ENCODE results near the gene CFAP157. TPM values are rescaled to one million over a fixed set of nuclear protein-coding genes. Genes with fewer than 3 reads are reported as not detected.

CFAP157 gene
- total RNA-seq, 1 experiment from 2014 or later = 0.87 TPM

DNA sequence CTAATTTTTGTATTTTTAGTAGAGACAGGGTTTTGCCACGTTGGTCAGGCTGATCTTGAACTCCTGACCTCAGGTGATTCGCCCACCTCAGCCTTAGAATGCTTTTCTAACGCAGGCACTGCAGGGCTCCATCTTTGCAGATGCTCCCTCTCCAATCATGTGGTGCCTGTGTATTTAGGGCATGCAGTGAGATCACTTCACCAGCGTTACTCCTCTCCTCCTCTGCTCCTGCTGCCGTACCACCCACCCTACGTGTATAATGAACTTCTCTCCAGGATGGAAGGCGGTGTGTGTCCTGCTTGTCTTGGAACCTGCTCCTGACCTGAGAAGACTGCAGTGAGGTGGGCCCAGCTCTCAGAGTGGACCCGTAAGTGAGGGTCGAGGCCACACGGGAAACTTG, 13.6 kb upstream of the CFAP157 start:
- Mint-ChIP-seq H3K4me3 (ENCODE audit: low read depth, unreplicated experiment) (no peak overlapping the region), H3K4me1 (ENCODE audit: low read depth, unreplicated experiment) (peaks cover 9% of the 10 kb centered on the region), H3K27me3 (ENCODE audit: unreplicated experiment) (no peaks in the 10 kb centered on the region), H3K36me3 (ENCODE audit: insufficient read depth, unreplicated experiment) (no peaks in the 10 kb centered on the region), H3K27ac (ENCODE audit: unreplicated experiment) (no peak overlapping the region), H3K9me3 (ENCODE audit: low read depth, unreplicated experiment) (no peaks in the 10 kb centered on the region)
- CTCF ChIA-PET = interaction anchor here (0.7 kb wide), 1 partner anchor 11 kb away, joined by 8 read pairs; no protein-coding TSS in a partner anchor
- no peak for DNase-seq
- intact Hi-C loops (cut with micrococcal nuclease; ENCODE audit: unreplicated experiment) = no loop called here
- no TSS peak for BruUV-seq (replicated peaks)
- TF ChIP-seq CTCF (IDR thresholded peaks at IDR 0.05; ENCODE audit: unreplicated experiment) = no peak

- Mint-ChIP-seq H3K27me3 (ENCODE audit: unreplicated experiment) (no peaks in the 10 kb centered on the region), H3K36me3 (ENCODE audit: insufficient read depth, unreplicated experiment) (peaks cover under 1% of the 10 kb centered on the region), H3K27ac (ENCODE audit: unreplicated experiment) (no peak overlapping the region), H3K4me3 (ENCODE audit: low read depth, unreplicated experiment) (no peak overlapping the region), H3K4me1 (ENCODE audit: low read depth, unreplicated experiment) (peaks cover 9% of the 10 kb centered on the region), H3K9me3 (ENCODE audit: low read depth, unreplicated experiment) (no peaks in the 10 kb centered on the region)
- DNase-seq = no peak
- CTCF ChIA-PET = no interaction called here
- no TSS peak for BruUV-seq (replicated peaks)
- intact Hi-C loops (cut with micrococcal nuclease; ENCODE audit: unreplicated experiment) = no loop called here
- no peak for TF ChIP-seq CTCF (IDR thresholded peaks at IDR 0.05; ENCODE audit: unreplicated experiment)
Observed at GRCh38 chr9:127693697-127694096, 13.1 kb upstream of the CFAP157 start.

- Mint-ChIP-seq H3K27me3 (ENCODE audit: unreplicated experiment) (no peaks in the 10 kb centered on the region), H3K4me1 (ENCODE audit: low read depth, unreplicated experiment) (peaks cover 9% of the 10 kb centered on the region), H3K9me3 (ENCODE audit: low read depth, unreplicated experiment) (no peaks in the 10 kb centered on the region), H3K4me3 (ENCODE audit: low read depth, unreplicated experiment) (no peak overlapping the region), H3K27ac (ENCODE audit: unreplicated experiment) (no peak overlapping the region), H3K36me3 (ENCODE audit: insufficient read depth, unreplicated experiment) (peaks cover 15% of the 10 kb centered on the region)
- CTCF ChIA-PET = no interaction called here
- intact Hi-C loops (cut with micrococcal nuclease; ENCODE audit: unreplicated experiment) = no loop called here
- TF ChIP-seq CTCF (IDR thresholded peaks at IDR 0.05; ENCODE audit: unreplicated experiment) = no peak
- no peak for DNase-seq
- BruUV-seq (replicated peaks) = no TSS peak
Observed at GRCh38 chr9:127694890-127695720, 11.7 kb upstream of the CFAP157 start.

GRCh38 chr9:127697575-127697974, 9.2 kb upstream of the CFAP157 start:
- peaks cover 18% of the 10 kb centered on the region for H3K36me3 Mint-ChIP-seq (ENCODE audit: insufficient read depth, unreplicated experiment)
- intact Hi-C loops (cut with micrococcal nuclease; ENCODE audit: unreplicated experiment) = no loop called here
- no peak overlapping the region for H3K4me3 Mint-ChIP-seq (ENCODE audit: low read depth, unreplicated experiment)
- no peaks in the 10 kb centered on the region for H3K9me3 Mint-ChIP-seq (ENCODE audit: low read depth, unreplicated experiment)
- no peak for TF ChIP-seq CTCF (IDR thresholded peaks at IDR 0.05; ENCODE audit: unreplicated experiment)
- CTCF ChIA-PET = no interaction called here
- H3K27me3 Mint-ChIP-seq (ENCODE audit: unreplicated experiment) = no peaks in the 10 kb centered on the region
- no peak overlapping the region for H3K27ac Mint-ChIP-seq (ENCODE audit: unreplicated experiment)
- BruUV-seq (replicated peaks) = no TSS peak
- H3K4me1 Mint-ChIP-seq (ENCODE audit: low read depth, unreplicated experiment) = peaks cover 9% of the 10 kb centered on the region
- DNase-seq = no peak
